ENCODE measurements around the gene SMIM12.

DNA sequence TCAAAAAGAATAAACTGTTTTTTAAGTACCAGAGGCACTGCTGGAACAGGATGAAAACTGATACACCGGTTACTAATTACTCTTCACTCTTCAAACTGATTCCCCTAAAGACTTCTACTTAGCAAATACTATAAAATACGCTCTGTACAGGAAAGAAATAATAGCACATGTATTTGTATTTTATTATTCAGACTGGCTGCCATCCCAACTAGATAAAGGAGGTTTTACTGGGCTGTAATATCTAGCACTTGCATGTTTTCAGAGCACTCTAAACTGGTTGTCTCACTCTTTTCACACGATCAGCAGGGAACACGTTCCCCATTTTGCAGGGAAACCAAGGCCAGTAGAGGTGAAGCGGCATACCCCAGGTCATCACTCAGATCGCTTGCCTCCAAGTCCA lies 9.2 kb downstream of the SMIM12 start:
- TF ChIP-seq CTCF (IDR thresholded peaks at IDR 0.05), result no peak
- TF ChIP-seq POLR2A (IDR thresholded peaks at IDR 0.05), result no peak
